GM03348 (cell line): ENCODE data around the gene SVEP1.
A peak's percentile ranks its signal among the peaks of the same experiment; 100 is the strongest.
"Not testable (repeated sequence)": the region's sequence is repeated elsewhere in the genome, so short reads cannot be mapped to it uniquely, and the experiment has no call there.

Source experiments
- DNase-seq: peaks from one replicate; pipeline ENCODE4 v3.0.0; 2012; ENCODE audit warnings: low spot score

The SVEP1 gene

DNA sequence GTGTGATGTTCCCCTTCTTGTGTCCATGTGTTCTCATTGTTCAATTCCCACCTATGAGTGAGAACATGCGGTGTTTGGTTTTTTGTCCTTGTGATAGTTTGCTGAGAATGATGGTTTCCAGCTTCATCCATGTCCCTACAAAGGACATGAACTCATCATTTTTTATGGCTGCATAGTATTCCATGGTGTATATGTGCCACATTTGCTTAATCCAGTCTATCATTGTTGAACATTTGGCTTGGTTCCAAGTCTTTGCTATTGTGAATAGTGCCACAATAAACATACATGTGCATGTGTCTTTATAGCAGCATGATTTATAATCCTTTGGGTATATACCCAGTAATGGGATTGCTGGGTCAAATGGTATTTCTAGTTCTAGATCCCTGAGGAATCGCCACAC is 220.5 kb downstream of the SVEP1 start:
- not testable (repeated sequence) for DNase-seq

DNA sequence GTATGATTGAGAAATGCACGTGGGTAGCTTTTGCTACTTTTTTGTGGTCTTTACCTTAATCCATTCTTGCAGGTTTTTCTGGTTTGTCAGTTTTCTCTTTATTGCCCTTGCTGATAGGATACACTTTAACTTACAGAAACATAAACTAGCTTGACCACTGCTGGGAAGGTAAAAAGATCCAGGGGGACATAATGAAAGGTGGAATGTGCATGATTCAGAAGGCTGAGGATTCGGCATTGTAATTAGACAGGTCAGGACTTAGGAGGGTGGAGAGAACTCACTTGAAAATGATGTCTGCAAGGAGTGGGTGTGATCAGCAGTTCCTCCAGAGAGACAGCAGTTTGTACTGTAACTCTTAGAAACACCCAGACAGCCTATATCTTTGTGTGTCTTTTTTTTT is 222.0 kb downstream of the SVEP1 start:
- no peak for DNase-seq

DNA sequence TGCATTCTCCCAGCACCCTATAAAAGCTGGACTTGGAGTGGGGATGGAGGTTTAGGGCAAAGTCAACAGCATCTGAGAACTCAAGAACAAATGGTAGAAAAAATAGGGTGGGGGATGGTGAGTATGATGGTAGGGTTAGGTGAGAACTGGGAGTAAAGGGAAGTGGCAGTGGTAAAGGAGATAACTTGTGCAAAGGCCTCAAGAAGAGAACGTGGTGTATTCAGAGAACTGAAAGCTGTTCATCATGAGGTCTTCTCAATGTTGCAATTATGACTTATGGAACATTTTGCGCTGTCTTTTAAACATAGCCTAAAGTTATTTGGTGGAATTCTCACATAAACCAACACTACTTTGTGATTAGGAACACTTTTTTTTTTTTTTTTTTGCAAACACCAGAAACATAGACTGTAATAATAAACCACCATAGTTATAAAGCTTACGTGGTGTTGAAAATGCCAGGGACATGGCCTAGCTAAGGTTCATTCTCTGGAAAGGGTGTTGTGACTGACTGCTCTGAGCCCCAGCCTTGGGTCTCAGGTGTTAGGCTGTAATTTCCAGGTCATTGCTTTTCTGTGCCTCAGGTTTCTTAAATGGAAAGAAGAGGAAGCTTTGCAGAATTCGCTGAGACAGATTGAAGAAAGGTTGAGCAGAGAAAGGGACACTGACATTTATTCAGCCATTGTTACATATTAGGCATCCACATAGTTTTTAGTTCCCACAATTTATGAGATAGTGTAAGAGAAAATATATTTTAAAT is 222.7 kb downstream of the SVEP1 start:
- DNase-seq = no peak

DNA sequence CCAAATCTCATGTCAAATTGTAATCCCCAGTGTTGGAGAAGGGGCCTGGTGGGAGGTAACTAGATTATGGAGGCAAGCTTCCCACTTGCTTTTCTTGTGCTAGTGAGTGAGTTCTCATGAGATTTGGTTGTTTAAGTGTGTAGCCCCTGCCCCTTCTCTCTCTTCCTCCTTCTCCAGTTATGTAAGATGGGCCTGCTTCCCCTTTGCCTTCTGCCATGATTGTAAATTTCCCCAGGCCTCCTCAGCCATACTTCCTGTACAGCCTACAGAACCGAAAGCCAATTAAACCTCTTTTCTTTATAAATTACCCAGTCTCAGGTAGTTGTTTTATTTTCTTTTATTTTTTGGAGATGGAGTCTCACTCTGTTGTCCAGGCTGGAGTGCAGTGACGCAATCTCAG is 223.6 kb downstream of the SVEP1 start:
- DNase-seq = no peak

DNA sequence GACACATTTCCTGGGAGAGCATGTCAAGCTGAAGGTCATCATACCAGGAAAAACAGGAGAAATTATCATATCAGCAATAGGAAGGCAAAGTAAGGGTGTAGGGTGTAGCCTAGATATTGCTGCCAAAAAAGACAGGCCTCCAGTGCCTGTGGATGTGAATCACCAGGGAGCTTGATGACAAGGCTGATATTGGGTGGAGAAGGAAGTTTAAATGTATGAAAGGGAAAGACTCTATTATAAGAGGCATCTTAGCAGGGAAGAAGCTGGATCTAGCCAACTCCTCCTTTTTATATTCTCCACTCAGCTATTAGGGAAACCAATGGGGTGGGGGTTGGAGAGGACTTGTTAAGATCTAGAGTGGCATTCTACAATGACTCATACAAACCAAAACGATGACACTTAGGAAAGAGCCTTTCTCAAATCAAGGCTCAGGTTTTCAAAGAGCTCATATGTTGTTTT is 228.5 kb downstream of the SVEP1 start:
- DNase-seq = peak; percentile 78

DNA sequence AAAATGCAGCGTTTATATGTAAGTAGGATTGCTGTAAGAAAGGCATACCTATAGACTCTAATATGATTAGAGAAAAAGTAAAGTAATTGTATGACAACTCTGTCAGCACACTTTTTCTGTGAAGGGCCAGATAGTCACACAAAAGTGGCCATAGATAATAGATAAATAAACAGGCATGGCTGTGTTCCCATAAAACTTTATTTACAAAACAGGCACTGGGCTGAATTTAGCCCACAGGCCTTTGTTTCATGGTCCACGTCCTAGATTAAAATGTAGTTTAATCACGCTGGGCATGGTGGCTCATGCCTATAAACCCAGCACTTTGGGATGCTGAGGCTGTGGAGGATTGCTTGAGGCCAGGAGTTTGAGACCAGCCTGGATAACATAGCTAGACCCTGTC is 233.2 kb downstream of the SVEP1 start:
- DNase-seq = no peak

DNA sequence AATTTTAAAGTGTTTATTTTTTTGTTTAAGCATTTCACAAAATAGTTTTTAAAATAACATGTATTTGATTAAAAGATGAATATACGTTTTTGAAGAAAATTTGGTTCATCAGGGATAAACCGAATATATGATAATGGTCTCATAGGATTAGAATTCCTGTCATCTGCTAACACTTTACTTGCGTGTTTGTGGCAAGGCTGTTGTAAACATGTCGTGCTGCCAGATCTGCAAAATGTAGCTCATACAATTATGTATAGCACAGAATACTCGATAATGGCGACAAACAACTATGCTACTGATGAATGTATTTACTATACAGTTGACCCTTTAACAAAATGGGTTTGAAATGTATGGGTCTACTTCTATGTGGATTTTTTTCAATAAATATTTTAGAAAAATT is 234.7 kb downstream of the SVEP1 start:
- DNase-seq = no peak

DNA sequence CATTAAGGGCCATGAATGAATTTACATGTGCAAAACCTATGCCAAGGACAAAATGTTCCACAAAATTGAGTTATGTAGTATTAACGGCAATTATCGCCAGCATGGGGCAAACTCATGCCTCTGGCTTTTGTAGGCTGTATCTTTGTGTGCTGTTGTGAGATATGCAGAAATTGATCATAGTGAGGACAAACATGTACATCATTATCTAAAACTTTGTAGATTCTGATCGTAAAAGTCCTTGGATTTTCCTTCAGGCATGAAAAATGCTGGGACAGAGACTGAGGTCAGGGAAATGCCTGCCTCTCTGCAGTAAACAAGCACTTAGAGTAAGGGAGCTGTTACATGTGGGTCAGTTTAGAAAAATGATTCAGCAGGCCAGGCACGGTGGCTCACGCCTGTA is 236.0 kb downstream of the SVEP1 start:
- no peak for DNase-seq

DNA sequence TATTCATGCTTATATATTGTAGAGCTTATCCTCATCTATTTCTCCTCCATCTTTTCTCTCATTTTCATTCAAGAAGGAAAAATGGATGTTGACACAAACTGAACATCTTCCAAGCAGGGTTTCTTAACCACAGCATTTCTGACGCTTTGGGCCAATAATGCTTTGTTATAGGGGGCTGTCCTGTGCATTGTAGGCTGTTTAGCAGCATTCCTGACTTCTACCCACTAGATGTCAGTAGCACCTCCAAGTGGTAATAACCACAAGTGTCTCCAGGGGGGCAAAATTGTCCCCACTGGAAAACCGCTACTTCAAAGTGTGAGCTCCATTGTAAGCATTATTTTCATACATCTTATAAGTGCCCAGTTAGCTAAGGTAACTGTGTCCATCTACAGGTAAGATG is 239.2 kb downstream of the SVEP1 start:
- no peak for DNase-seq

DNA sequence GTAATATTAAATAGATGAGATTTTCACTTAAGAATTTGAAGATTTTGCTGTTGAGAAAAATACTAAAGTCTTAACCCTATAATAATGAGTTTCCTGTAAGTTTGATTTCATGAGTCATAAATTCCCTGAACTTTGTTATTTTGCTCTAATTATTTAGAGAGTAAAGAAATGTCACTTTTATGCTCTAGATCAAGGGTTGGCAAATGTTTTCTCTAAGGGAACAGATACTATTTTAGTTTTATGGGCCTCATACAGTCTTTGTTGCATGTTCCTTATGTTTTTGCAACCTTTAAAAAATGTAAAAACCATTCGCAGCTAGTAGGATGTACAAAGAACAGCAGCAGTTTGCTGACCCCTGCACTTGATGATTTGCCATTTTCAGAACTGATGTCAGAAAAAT is 241.4 kb downstream of the SVEP1 start:
- no peak for DNase-seq

DNA sequence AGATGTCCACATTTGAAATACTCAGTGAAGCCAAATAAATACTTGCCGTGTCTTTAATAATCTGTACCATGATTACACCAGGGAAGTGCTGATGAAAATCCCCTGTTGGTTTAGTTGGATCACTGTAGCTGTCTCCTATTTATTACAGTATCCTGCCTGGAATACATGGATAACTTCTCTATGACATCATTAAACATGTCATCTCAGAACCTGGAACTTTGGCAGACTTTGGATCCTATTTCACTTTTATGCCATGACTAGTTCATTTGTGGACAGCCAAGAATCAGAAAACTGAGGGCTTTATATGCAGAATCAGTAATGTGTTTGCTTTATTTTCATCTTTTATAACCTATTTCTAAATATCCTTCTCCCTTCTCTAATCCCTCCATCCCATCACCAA is 241.8 kb downstream of the SVEP1 start, which contains the start of gene TXNDC8:
TSS of gene TXNDC8 (minus strand) at position 137 of the 400 bp plus-strand sequence.
- DNase-seq = peak; percentile 16

DNA sequence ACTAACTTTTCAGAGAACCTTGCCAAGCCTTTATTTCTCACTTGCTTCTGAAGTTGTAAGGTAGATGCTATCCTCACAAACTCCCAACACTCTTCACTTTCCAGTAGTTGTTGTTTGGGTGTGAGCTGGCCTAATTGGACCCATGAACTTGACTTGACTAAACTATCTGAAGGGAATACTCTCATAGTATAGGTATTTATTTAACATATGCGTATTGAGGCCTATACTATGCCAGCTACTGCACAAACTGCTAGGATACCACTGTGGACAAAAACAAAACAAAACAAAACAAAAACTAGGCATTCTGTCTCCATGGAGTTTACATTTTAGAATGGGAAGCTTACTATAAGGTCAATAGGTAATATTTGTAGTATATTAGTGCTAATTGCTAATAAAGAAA is 243.2 kb downstream of the SVEP1 start:
- DNase-seq = no peak

DNA sequence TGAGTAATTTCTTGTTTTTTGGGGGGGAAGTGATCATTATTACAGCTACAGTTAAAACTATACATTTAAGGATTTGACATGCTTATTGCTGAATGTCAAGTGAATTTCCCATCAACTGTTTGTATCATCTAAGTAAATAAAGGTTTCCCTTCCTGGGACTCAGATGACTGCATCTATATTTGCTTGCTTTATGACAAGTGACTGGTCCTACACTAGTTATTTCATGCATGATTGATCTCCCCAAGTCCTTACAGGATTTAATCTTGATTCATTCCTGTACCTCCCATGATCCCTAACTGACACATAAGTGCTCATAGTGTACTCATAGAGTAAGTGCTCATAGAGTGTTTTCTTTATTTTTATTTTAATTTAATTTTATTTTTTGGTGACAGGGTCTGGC is 244.7 kb downstream of the SVEP1 start:
- DNase-seq = no peak

DNA sequence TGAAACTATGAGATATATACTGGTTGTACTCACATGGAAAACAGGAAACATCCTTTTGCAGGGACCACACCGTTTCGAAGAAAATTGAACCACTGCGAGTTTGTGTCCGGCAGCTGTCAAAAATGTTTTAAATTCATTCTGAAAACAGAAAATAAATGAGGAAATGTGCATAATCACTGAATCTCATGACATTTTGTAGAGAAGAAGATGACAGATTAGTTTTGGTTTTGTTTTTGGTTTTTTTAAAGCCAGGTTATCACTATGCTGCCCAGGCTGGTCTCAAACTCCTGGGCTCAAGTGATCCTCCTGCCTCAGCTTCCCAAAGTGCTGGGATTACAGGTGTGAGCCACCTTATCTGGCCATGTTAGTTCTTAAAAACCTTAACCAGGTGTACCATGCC is 245.4 kb downstream of the SVEP1 start:
- no peak for DNase-seq

DNA sequence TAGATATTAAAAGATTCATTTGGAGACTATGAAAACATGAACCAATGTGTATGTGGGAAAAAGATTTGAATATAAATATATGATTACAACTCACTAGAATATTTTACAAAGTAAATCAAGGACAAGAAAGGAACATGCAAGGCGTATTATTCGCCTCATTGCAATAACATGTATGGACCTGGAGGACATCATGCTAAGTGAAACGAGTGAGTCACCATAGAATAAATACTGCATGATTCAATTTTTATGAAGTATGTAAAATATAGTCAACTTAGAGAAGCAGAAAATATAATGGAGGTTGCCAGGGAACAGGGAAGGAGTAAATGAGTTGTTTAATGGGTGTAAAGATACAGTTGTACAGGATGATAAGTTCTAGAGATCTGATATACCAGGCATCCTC is 246.8 kb downstream of the SVEP1 start:
- no peak for DNase-seq

DNA sequence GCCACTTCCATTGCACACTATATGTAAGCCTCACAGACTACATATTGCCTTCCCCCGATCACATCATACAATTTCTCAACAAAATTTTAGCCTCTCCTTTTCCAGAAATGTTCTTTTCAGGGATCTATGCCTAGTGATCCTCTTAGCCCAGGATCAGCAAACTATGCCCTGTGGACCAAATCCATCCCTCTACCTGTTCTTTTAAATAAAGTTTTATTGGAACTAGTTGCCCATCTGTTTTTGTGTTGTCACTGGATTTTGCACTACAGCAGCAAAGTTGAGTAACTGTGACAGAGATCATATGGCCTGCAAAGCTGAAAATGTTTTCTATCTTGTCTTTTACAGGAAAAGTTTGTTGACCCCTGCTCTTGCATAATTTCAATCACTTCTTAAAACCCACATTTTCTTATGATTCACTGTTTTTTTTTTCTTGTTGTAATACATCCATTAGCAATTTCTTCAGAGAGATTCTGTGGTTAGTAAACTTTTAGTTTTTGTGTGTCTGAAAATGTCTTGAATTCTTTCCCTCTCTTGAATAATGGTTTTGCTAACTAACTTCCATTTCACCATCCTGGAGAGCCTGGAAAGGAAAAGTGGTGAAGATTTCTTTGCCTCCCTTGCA is 248.9 kb downstream of the SVEP1 start:
- peak; percentile 19 for DNase-seq

DNA sequence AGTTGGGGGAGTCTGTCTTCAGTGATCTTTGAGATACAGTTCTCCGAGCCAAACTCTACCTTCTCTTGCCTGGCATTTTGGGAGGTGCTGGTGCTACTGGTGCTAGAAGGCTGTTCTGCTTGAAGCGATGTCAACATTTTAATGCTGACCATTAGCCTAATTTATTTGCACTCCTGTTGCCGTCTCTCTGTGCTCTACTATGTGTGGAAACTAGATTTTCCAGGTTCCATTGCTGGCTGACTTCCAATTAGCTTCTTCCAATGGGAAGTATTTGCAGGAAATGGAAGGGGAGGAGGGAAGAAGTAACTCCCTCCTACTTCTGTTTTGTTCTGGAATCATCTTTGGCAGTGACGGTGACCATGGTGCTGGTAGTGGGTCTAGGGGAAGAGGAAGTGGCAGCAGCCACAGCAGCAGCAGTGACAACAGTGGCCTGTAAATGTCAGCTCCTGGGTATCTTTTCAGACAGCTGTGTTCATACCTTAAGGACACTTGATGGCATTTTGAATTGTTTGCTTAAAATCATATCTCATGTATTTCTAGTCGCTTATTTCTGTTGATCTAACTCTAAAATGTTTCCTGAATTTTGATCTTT is 249.8 kb downstream of the SVEP1 start:
- no peak for DNase-seq

DNA sequence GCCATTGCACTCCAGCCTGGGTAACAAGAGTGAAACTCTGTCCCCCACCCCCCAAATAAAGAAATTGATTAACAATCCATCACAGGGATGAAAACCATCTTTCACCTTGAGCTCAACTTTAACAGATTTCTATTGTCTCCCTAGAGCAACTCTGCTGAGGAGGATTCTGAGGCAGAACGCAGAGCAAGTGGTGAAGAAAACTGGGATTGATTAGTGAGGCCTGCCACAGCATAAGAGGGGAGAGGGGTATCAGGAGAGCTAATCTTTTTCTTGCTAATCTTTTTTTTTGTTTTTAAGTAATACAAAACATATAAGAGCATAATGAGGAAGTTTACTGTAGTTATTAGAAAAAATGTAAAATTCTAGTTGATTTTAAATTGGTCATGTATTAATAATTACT is 250.8 kb downstream of the SVEP1 start:
- no peak for DNase-seq

DNA sequence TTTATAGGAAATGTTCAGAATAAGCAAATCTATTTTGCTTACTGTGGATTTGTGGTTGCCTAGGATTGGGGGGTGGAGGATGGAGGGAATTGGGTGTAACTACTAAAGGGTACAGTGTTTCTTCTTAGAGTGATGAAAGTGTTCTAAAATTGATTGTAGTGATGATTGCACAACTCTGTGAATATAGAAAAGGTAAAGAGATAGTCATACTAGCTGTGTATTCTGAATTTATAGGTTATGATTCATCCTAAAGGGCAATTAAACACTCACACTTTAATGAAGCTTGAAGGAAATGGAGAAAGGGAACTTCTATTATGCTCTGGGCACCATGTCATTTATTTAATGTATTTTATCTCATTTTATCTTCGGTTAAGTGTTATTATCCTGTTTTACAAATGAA is 251.8 kb downstream of the SVEP1 start:
- DNase-seq = no peak

DNA sequence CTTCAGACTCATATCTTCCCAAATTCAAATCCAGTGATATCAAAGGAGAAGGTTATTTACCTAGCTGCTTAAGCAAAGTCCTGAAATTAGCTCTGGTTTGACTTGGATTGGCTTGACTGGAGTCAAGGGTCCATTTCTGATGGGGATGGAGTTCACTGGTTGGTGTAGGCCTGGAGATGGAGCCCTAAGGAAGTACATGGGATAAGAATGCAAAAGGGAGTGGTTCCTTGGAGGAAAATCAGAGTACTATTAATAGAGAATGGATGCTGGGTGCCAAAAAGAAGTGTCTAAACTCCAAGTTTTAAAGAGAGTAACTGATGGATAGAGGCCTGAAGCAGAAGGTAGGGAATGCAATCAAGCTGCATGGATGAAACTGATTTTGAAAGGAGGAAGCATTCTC is 255.7 kb downstream of the SVEP1 start:
- no peak for DNase-seq

DNA sequence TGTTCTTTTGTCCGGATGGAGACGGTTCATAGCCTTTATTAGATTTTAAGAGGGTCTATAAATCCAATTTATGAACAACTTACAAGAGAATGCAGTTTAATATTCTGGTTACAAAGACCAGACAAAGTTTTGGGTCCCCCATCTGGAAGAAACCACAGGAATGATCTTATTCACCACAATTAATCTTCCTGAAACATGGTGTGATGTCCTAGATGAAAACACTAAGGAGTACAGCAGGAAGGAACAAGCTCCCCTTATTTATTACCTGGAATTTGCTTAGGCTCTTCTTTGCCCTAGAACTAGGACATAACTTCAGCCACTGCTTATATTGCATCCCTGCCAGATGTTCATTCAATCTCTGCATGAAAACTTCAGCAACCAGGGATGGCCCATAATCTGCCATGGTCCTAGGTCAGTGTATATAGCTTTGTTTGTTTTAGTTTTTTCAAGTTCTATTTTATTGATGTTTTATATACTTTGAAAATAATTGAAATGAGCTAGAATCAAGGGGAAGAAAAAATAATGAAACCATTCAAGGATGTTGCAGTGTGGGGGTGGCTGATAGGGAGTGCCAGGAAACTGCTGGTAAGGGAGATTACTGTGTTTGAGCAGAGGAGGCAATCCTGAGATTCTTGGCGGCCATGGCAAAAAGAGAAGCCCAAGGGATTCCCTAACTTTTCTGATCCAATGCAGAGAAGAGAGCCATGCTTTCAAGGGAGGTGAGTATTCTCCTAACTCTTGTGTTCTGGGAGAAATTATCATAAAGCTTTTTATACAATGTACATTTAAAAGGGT is 258.7 kb downstream of the SVEP1 start:
- DNase-seq = peak; percentile 22

DNA sequence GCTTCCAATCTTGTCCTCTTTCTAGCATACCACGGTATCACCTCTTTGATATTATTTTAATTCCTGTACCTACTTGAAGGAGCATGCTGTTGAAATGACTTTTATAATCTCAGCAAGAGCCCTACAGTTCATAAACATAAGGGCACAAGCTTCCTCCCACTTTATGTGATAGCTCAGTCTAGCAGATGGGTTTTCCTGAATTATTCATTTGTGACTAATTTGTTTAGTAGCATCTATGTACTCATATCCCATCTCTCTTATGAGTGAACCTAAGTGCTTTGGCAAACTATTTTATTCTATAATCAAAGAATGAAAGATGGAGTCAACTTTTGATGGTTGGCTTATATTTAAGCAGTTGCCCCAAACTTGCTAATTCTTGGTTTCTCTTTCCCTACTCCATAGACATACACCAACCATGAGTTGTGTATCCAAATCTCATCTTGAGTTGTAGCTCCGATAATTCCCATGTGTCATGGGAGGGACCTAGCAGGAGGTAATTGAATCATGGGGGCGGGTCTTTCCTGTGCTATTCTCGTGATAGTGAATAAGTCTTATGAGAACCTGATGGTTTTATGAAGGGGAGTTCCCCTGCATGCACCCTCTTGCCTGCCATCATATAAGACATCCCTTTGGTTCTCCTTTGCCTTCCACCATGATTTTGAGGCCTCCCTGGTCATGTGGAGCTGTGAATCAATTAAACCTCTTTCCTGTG is 259.6 kb downstream of the SVEP1 start:
- DNase-seq = no peak
